Measurements from ENCODE around the gene MET. TPM values are rescaled to one million over a fixed set of nuclear protein-coding genes. Genes with fewer than 3 reads are reported as not detected.

Gene MET
- total RNA-seq, 1 experiment from 2014 or later, result 5.0 TPM

GRCh38 chr7:116687801-116688201, 15.8 kb downstream of the MET start:
- Histone ChIP-seq H3K18ac (ENCODE audit: insufficient read length, low read depth, low read length) (no peak overlapping the region), H2AFZ (ENCODE audit: low read length) (no peak overlapping the region), H3K4ac (ENCODE audit: low read depth, low read length) (no peak overlapping the region), H4K91ac (ENCODE audit: insufficient read length, low read depth, low read length) (no peak overlapping the region), H3K27me3 (ENCODE audit: insufficient read depth, low read length) (no peaks in the 10 kb centered on the region), H3K14ac (ENCODE audit: insufficient read depth, low read length) (no peak overlapping the region), H2AK5ac (ENCODE audit: insufficient read length, low read length) (no peak overlapping the region), H3K9me3 (ENCODE audit: control insufficient read depth, low read depth, low read length) (no peaks in the 10 kb centered on the region), H2BK5ac (ENCODE audit: insufficient read length, low read length) (no peak overlapping the region), H3T11ph (ENCODE audit: low read length) (no peak overlapping the region), H2BK15ac (ENCODE audit: low read depth, low read length) (no peak overlapping the region), H4K20me1 (ENCODE audit: control insufficient read depth, insufficient read depth, insufficient read length) (no peaks in the 10 kb centered on the region), H2BK12ac (ENCODE audit: insufficient read length, low read depth, low read length) (no peak overlapping the region), H4K5ac (ENCODE audit: insufficient read length, low read depth, low read length) (no peak overlapping the region), H3K79me1 (ENCODE audit: insufficient read depth, low read depth, low read length, poor library complexity, severe bottlenecking) (no peaks in the 10 kb centered on the region), H3K23me2 (ENCODE audit: insufficient read length, low read depth, low read length, poor library complexity, severe bottlenecking) (no peaks in the 10 kb centered on the region), H2BK20ac (ENCODE audit: low read depth, low read length, poor library complexity, severe bottlenecking) (no peak overlapping the region), H3K79me2 (ENCODE audit: insufficient read depth, low read length) (peaks cover 2% of the 10 kb centered on the region; the same call in 1 of the 2 replicates), H4K8ac (replicated peaks; ENCODE audit: insufficient read length, low read depth, low read length) (no peak overlapping the region), H3K9ac (ENCODE audit: extremely low read depth, insufficient read length, low read length) (no peak overlapping the region), H2BK120ac (ENCODE audit: low read depth, low read length, poor library complexity, severe bottlenecking) (no peak overlapping the region), H3K23ac (ENCODE audit: insufficient read length, low read depth, low read length) (no peak overlapping the region), H3K4me1 (ENCODE audit: insufficient read depth, low read length) (peaks cover 3% of the 10 kb centered on the region; the same call in 1 of the 2 replicates), H3K4me2 (ENCODE audit: insufficient read depth, insufficient read length, low read length) (no peak overlapping the region), H3K56ac (ENCODE audit: insufficient read length, low read depth, low read length) (no peak overlapping the region), H3K27ac (ENCODE audit: insufficient read length, low read depth, low read length) (no peak overlapping the region)
- Mint-ChIP-seq H3K27me3 (ENCODE audit: low read depth) (no peaks in the 10 kb centered on the region; the same call in 1 of the 2 replicates), H3K36me3 (ENCODE audit: insufficient read depth in 1 of 3, low read depth in 3 of 3) (peaks cover 0 to 3% (median 0%) of the 10 kb centered on the region in 3 experiments; a peak in 3 of 7 replicates), H3K27ac (no peak overlapping the region), H3K9me3 (no peaks in the 10 kb centered on the region), H3K4me1 (peaks cover 36% of the 10 kb centered on the region in 2 experiments), H3K4me3 (no peak overlapping the region)
- TF ChIP-seq CTCF (conservative IDR thresholded peaks at IDR 0.05), result no peak
- WGBS (ENCODE audit: extremely low coverage, insufficient read length, low lambda C conversion rate), result no CpG with 5 or more reads among the region's 7 CpGs
- no peak for DNase-seq

Measured in H9 (cell line).